K562 (cell line): ENCODE results near the gene COG4. TPM values are rescaled to one million over a fixed set of nuclear protein-coding genes. Genes with fewer than 3 reads are reported as not detected.

Experiments used
- ADNP ChIP-seq: fragments of 200-800 bp; sonication (Bioruptor generic); IDR thresholded peaks from 2 replicates; pipeline ENCODE4 v1.6.1; 2016; ENCODE audit warnings: missing genetic modification characterization, missing compliant biosample characterization
- BCL6 ChIP-seq: fragments of 250-450 bp; sonication (Bioruptor Pico); IDR thresholded peaks from 2 replicates; pipeline ENCODE4 v1.4.0; 2020
- BRD9 ChIP-seq: fragments of 450-650 bp; IDR thresholded peaks from 2 replicates; pipeline ENCODE4 v1.6.1; 2018; ENCODE audit warnings: low read depth; ENCODE audit not compliant: partially characterized antibody
- CBX5 ChIP-seq: IDR thresholded peaks from 2 replicates; pipeline ENCODE4 v1.6.1; 2014; ENCODE audit warnings: low read depth, borderline replicate concordance
- CEBPG ChIP-seq, 3 experiments: fragments of 200-800 bp in 1 of 3; sonication (Bioruptor generic) in 1 of 3; sonication (generic) in 1 of 3; formaldehyde crosslinking in 1 of 3; IDR thresholded peaks in 2 of 3; conservative IDR thresholded peaks in 1 of 3; 2 replicates each; pipeline versions ENCODE4 v1.6.1 to v1.8.0; 2016 to 2022; ENCODE audit warnings: missing compliant biosample characterization in 2 of 3, missing genetic modification characterization in 2 of 3, mild to moderate bottlenecking in 1 of 3, missing genetic modification reagents in 1 of 3
- CREB1 ChIP-seq, 2 experiments: sonication (generic) in 1 of 2; formaldehyde crosslinking in 1 of 2; IDR thresholded peaks; 2 replicates each; pipeline versions ENCODE4 v1.6.1 to v1.8.0; 2012 to 2022; ENCODE audit warnings: inconsistent platforms in 1 of 2, mild to moderate bottlenecking in 1 of 2, missing genetic modification reagents in 1 of 2, moderate library complexity in 1 of 2
- MAFK ChIP-seq: IDR thresholded peaks from 2 replicates; pipeline ENCODE4 v1.6.1; 2011; ENCODE audit warnings: low read length, improper control_type of control experiment
- MTA1 ChIP-seq: fragments of 450-650 bp; IDR thresholded peaks from 2 replicates; pipeline ENCODE4 v1.6.1; 2017; ENCODE audit warnings: borderline replicate concordance
- NCOA1 ChIP-seq: fragments of 450-650 bp; IDR thresholded peaks from 2 replicates; pipeline ENCODE4 v1.6.1; 2016; ENCODE audit warnings: low read depth
- PHF8 ChIP-seq: fragments of 200-600 bp; sonication (generic); IDR thresholded peaks from 2 replicates; pipeline ENCODE4 v1.6.1; 2012; ENCODE audit warnings: mixed run types, mild to moderate bottlenecking, inconsistent platforms, low read length, moderate library complexity, borderline replicate concordance
- SIN3A ChIP-seq, 2 experiments: fragments of 150-350 bp in 1 of 2; IDR thresholded peaks; 2 replicates each; pipeline ENCODE4 v1.6.1; 2011 to 2016; ENCODE audit warnings: borderline replicate concordance in 2 of 2, low read depth in 2 of 2, low read length in 2 of 2, mild to moderate bottlenecking in 2 of 2, moderate library complexity in 2 of 2; ENCODE audit not compliant: control insufficient read depth in 1 of 2
- SIX5 ChIP-seq, 2 experiments: IDR thresholded peaks; 2 replicates each; pipeline ENCODE4 v1.6.1; 2011; ENCODE audit warnings: low read length in 2 of 2, borderline replicate concordance in 1 of 2, low read depth in 1 of 2, mild to moderate bottlenecking in 1 of 2, moderate library complexity in 1 of 2; ENCODE audit not compliant: insufficient read depth in 1 of 2
- TOE1 ChIP-seq, 2 experiments: fragments of 450-650 bp in 1 of 2; sonication (generic) in 1 of 2; formaldehyde crosslinking in 1 of 2; IDR thresholded peaks; 2 replicates each; pipeline versions ENCODE4 v1.7.1 to v1.8.0; 2016 to 2022; ENCODE audit warnings: borderline replicate concordance in 2 of 2, mild to moderate bottlenecking in 2 of 2, antibody characterized with exemption in 1 of 2, inconsistent platforms in 1 of 2, low read depth in 1 of 2, missing genetic modification reagents in 1 of 2, moderate library complexity in 1 of 2
- ZBTB7A ChIP-seq: IDR thresholded peaks from 2 replicates; pipeline ENCODE4 v1.6.1; 2011; ENCODE audit warnings: low read depth, mild to moderate bottlenecking, low read length, moderate library complexity, borderline replicate concordance; ENCODE audit not compliant: control insufficient read depth
- ZNF277 ChIP-seq: fragments of 250-450 bp; sonication (Bioruptor Pico); IDR thresholded peaks from 2 replicates; pipeline ENCODE4 v1.8.0; 2022; ENCODE audit warnings: inconsistent platforms, mild to moderate bottlenecking, moderate library complexity, borderline replicate concordance
- ZNF766 ChIP-seq: fragments of 200-800 bp; sonication (Bioruptor generic); conservative IDR thresholded peaks from 2 replicates; pipeline ENCODE4 v1.6.1; 2016; ENCODE audit warnings: missing genetic modification characterization, missing compliant biosample characterization
- ZNF79 ChIP-seq: fragments of 250-450 bp; sonication (Bioruptor Pico); IDR thresholded peaks from 2 replicates; pipeline ENCODE4 v1.4.0; 2020; ENCODE audit warnings: low read depth, mild to moderate bottlenecking, moderate library complexity
- polyA plus RNA-seq, 8 experiments: library from polyadenylated mRNA; depleted of rRNA in 4 of 8; stranded (reverse) in 5 of 8; unstranded in 3 of 8; fragments of >200 nt; fragmentation: Nextera tagmentation in 2 of 8; fragmentation: Illumina TruSeq in 1 of 8; extraction: Ambion mirVana in 2 of 8; extraction: Trizol in 1 of 8; gene quantifications; 2 replicates each; pipeline versions ENCODE4 v1.2.1 to v1.2.3, GENCODE V29; 2011 to 2014; ENCODE audit warnings: inconsistent platforms in 1 of 8, missing spikeins in 1 of 8
- total RNA-seq, 7 experiments: library from RNA; depleted of rRNA in 6 of 7; stranded (reverse); fragments of >200 nt in 6 of 7; fragmentation: Illumina TruSeq in 2 of 7; extraction: Trizol in 2 of 7; gene quantifications; 2 replicates each; pipeline versions ENCODE4 v1.2.1 to v1.2.3, GENCODE V29; 2011 to 2021; ENCODE audit warnings: low replicate concordance in 1 of 7

Gene COG4
- total and polyA plus RNA-seq, 9 of the 15 experiments (the other 6 are each of a cell fraction or from before 2014, with no cell fraction given) = 13.7 to 73.9 (median 44.2) TPM

GRCh38 chr16:70523743-70524398 lies 517 bp upstream of the COG4 start, which contains the start of gene SF3B3 (continued):
- TF ChIP-seq ZNF277 (CRISPR knock-in tag) = no peak
- 0 out of 4 replicates have a peak, but pooled peaks of 1 of the 2 experiments have one; percentile 19 for TF ChIP-seq SIN3A (IDR thresholded peaks at IDR 0.05; ENCODE audit: borderline replicate concordance in 2 of 2, control insufficient read depth in 1 of 2, low read depth in 2 of 2, low read length in 2 of 2)
- no peak for TF ChIP-seq BCL6 (CRISPR knock-in tag)
- peak; percentile 46 for TF ChIP-seq TOE1 (IDR thresholded peaks at IDR 0.05; ENCODE audit: borderline replicate concordance)
- TF ChIP-seq TOE1 (CRISPR knock-in tag; IDR thresholded peaks at IDR 0.05; ENCODE audit: borderline replicate concordance, low read depth) = 0 out of 2 replicates have a peak, but pooled peaks have one; percentile 24
- no peak for TF ChIP-seq CEBPG (CRISPR knock-in tag; IDR thresholded peaks at IDR 0.05)
- peak in 1 of 2 experiments; percentile 61; a peak in 2 of 4 replicates for TF ChIP-seq CEBPG (tag; conservative IDR thresholded peaks at IDR 0.05 in 1 of 2, IDR thresholded peaks at IDR 0.05 in 1 of 2)
- peak; percentile 99 for TF ChIP-seq BRD9
- TF ChIP-seq MAFK = no peak
- no peak for TF ChIP-seq CBX5
- TF ChIP-seq MTA1 = no peak
- peak; percentile 42; the same call in 1 of the 2 replicates for TF ChIP-seq ZBTB7A
- TF ChIP-seq PHF8 = peak; percentile 96
- TF ChIP-seq NCOA1 = no peak
- peak; percentile 16; the same call in 1 of the 2 replicates for TF ChIP-seq ZNF766 (CRISPR knock-in tag)
- TF ChIP-seq ZNF79 (CRISPR knock-in tag) = no peak
- TF ChIP-seq SIX5 (IDR thresholded peaks at IDR 0.05; ENCODE audit: borderline replicate concordance in 1 of 2, insufficient read depth in 1 of 2, low read depth in 1 of 2, low read length in 2 of 2) = no peak
- TF ChIP-seq ADNP = no peak
- no peak; the same call in 1 of the 2 replicates for TF ChIP-seq CREB1 (IDR thresholded peaks at IDR 0.05)
- no peak for TF ChIP-seq CREB1 (CRISPR knock-in tag; IDR thresholded peaks at IDR 0.05)
